Activated naive CD4-positive, alpha-beta T cell treated with Interleukin-2 at 50 U/mL for 16 hours (primary cell): ENCODE measurements around the gene MOB2.

Source experiments
- DNase-seq: peaks from one replicate; pipeline ENCODE4 v3.0.0-alpha.2; 2020

MOB2 gene

DNA sequence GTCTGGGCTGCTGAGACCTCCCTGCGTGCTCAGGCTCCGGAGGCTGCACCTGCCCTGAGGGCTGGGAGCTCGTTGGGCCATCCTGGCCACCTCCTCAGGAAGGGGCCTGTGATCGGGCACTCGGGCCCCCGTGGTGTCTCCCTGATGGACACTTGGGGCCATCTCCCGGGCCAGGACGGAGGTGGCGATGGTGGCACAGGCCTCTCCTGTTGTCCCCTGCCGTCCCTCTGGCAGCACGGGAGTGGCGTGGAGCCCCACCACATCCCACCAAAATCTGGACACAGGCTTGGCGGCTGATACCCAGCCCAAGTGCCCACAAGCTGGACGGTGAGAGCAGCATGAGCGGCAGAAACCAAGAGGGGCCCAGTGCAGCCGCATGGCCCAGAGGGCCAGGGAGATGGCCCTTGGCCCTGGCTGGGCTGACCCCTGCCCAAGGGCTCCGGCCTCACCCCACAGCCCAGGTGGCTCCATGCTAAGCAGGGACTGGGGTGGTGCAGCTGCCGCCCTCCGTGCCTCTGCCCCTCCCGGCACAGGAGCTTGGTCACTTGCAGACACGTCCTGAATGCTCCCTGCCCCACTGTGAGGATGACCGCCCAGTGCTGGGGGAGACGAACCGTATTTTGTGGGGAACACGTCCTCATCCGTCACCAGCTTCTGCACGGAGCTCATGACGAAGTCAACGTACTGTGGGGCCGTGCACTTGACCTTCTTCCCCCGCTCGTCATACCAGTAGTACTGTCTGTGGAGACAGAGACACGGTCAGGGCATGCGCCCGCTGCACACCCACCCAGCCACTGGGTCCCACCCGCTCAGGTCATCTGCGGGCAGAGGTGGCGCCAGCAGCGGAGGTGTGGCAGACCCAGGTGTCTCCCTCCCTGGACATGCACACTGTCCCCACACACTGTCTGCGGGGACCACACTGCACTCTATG lies 15.6 kb downstream of the MOB2 start:
- no peak for DNase-seq

DNA sequence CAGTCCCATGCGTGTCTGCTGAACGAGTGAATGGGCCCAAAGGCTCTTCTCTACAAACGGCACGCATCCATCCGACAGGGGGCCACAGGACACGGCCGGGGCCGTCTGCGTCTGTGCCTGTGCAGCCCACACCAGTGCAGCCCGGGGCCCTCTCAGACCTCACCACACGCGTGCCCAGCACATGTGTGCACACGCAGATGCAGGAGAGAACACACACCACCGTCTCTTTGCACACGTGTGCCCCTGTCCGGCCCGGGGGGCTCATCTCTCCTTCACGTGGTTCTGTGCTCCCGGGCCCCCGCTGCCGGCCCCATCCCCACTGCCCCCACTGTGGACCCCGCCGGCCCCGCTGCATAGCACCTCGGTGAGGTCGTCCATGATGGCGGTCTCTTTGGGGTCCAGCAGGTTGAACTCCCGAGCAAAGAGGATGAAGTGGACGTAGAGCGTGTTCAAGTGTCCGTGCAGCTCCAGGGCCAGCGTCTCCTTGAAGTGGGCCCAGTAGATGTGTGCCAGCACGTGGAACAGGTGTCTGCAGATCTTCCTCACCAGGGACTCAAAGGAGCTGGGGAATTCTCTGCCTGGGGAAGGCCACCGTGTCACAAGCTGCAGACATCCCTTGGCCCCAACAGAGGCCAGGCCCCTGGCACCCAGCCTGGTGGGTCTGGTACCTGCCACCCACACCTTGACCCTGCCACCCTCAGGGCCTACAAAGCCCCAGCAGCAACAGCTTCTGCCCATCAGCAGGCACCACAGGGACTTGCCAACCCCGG lies 16.5 kb downstream of the MOB2 start:
- no peak for DNase-seq

DNA sequence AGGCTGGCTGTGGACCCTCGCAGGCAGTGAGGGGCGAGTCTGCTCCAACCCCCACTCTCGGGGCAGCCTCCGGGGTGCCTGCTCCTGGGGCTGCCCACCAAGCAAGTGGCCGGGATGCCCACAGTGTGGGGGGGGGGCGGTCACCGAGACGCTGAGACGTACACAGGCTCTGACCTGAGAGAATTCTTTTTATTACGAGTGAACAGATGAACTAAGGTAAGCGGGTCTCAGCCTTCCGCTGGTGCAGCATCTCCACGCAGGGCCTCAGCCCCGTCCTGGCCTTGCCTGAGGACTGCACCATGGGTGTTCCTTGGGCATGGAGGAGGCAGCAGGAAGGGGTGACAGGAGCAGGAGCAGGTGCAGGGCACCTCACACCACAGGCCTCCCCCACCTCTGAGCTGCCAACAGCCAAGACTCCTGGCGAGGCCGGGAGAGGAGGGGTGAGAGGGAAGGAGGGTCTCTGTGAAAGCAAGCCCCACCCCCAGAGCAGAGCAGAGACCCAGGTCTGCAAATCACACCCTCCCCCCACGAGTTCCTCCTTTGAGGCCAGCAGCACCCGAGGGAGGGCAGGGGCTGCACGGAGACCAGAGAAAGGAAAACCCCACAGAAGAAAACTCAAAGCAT lies 17.2 kb downstream of the MOB2 start:
- DNase-seq: no peak

DNA sequence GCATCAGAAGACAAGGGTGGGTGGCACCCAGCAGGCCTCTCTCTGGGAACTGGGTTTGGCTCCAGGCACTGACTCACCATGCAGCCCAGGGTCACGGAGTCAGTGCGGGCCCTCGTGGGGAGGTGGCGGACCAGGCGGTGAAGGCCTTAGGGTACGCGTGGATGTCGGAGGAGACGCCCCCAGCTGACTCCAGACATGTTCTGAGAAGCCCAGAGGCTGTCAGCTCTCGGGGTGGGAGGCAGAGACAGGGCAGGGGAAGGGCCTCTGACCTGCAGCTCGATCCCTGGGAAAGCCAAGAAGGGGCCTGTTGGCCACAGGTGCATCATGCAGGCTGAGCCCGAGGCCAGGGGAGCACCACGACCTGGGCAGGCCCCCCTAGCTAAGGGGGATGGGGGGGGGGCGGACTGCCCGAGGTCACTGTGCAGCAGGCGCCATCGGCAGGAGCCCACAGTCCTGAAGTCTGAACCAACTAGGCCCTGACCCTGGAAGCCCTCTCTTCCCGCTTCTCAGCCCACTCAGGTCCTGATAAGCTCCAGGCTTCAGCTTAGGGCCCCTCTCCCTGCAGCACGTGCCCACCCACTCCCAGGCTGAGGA lies 18.0 kb downstream of the MOB2 start:
- DNase-seq: no peak

DNA sequence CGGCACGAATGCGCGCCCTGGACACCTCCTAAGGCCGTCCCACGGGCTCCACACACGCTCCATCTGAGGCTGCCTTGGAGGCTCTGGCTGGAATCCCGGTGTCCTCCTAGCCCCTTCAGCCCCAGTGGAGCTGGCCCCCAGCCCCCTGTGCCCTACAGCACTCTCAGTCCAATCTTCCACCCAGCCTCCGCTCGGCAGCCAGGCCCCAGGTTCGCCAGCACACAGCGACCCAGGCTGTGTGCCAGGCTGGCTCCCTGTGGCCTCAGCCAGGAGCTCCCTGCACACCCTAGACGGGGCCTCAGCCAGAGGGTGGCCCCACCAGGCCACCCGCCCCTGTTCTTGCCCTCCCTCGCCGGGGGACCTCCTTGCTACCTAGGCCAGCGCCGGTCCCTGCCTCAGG lies 18.6 kb downstream of the MOB2 start:
- no peak for DNase-seq

DNA sequence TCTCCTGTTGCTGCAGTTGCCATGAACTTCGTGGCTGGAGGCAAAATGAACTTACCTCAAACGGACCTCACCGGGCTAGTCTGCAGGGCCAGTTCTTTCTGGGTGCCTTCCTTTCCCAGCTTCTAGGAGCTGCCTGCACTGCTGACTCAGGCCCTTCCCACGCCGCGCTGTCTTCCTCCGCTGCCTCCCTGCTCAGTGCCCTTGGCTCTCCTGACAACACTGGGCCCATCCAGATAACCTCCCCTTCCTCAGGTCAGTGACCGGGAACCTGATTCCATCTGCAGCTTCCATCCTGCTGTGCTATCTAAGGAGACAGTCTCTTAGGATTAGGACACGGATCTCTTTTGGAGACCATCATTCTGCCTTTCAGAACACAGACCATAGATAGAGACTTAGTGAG lies 19.3 kb downstream of the MOB2 start:
- DNase-seq: no peak

DNA sequence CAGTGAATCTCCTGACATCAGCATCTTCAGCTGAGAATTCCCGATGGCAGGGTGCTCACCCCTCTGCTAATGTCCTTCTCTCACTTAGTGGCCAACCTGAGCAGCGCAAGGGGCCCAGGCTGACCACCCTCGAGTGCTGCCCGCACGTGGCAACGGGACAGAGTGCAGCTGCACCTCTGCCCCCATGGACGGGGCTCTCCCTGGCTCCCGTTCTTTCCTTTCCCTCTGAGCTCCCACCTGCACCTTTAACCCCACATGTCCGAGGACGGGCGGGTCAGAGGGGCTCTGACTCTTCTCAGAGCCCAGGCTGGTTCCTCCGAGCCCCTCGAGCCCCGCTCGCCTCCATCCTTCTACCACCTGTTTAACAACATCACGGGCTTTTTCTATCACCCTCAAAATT lies 19.8 kb downstream of the MOB2 start:
- no peak for DNase-seq

DNA sequence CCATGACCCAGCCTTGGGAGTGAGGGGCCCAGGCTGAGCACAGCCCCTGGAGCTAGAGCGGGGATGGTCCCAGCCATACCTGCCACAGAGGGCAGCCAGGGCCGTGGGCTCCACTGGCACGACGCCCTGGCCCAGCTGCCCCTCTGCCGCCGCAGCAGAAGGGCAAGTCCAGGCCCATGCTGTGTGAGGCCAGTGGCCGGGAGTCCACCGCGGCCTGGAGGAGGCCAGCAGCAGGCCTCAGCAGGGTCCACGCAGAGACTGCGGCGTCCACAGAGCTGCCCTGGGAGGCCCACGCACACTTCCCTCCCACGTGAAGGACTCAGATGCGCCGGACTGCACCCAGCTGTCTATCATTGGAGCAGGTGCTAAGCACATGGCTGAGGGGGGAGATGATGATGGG lies 23.5 kb downstream of the MOB2 start:
- no peak for DNase-seq

DNA sequence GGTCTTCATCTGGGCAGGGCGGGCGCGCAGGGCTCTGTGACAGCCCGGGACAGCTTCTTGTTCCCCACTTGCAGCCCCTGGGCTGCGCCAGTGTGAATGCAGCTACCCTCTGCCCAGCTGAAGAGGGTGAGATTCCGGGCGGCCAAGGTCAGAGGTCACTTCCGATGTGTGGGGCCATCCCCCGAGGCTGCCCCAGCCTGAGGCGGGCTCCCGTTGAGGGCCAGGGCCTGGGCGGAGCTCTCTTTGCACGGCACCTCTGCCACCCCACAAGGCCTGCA lies 23.9 kb downstream of the MOB2 start:
- DNase-seq: no peak

DNA sequence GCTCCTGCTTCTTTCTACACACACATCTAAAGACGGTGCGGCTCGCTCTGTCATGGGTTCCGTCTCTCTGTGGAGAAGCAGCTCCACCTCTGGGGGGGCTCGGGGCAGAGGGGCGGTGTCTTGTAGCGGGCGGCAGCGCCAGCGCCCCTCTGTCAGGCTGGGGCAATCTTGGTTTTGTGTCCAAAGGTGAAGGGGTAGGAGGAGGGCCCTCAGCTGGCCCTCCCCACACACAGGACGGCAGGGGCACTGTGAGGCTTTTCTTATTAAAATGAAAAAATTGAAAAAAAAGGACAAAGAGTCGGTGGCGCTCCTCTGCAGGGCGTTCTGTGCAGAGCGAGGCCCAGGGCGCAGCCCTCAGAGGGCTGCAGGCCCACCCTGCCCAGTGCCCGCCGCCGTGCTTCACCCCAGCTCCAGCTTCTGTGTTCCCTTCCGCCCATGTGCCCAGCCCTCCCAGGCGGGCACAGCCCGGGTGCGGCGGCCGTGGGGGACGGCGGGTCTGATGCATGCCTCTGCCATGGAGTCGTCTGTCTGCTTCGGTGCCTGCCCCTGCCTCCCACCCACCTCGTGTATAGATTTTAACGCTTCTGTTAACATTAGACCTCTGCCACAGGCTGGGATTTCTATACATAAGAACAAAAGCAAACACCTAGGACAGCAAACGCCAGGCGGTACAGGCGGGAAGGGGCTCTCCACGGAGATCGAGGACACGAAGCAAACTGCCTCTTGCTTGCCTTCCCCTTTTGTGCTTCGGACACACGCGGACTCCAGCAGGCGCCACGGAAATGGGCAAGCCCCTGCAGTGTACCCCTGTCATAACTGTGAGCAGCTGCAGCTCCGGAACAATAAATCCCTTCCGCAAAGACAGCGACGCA lies 24.5 kb downstream of the MOB2 start:
- DNase-seq: no peak

DNA sequence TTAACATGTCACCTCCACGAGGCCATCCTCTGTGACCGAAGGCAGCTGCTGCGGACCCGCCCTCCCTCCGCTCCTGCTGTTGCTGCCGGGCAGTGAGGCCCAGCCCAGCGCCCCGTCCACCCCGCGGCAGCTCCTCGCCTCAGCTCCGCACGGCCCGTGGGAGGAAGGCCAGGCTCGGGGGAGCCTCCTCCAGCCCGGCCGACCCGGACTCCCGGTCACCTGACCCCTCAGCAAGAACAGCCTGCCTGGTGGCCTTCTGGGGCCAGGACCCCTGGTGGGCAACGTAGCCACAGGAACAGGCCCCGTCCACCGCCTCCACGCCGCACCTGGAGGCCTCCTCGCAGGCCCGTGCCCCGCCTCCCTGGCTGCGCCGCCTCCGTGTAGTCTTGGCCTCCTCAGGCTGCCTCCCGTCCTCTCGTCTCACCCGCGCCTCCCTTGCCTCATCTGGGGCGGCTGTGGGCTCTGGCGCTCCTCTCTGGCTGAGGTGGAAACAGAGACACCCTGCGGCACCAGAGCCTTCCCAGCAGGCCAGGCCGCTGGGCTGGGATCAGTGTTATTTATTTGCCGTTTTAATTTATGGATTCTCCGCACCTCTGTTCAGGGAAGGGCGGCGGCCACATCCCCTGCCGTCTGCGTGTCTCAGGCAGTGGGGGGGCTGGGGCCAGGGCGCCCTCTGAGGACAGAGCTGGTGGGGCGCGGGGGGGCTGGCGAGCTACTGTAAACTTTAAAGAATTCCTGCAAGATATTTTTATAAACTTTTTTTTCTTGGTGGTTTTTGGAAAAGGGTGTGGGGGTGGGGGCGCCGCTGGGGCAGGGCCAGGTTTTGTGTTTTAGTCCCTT lies 25.4 kb downstream of the MOB2 start:
- no peak for DNase-seq

DNA sequence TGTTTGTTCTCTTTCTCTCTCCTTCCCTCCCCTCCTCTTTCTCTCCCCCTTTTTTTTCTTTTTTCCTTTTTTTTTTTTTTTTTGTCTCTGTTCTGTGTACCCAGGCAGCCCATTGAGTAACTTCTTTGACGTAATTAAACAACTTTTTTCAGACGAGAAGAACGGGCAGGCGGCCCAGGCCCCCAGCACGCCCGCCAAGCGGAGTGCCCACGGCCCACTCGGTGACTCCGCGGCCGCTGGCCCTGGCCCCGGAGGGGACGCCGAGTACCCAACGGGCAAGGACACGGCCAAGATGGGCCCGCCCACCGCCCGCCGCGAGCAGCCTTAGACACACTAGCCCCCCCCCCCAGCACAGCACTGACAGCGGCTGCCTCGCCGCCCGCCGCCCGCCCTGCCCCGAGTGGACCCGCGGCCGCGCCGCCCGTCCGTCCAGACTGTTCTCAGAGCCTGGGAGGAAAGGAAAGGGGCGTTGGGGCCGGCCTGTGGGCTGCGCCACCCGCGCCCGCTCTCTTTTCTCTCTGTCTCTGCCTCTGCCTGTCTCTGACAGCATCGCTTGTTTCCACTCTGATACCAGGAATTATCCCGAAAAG lies 26.1 kb downstream of the MOB2 start:
- DNase-seq: no peak

DNA sequence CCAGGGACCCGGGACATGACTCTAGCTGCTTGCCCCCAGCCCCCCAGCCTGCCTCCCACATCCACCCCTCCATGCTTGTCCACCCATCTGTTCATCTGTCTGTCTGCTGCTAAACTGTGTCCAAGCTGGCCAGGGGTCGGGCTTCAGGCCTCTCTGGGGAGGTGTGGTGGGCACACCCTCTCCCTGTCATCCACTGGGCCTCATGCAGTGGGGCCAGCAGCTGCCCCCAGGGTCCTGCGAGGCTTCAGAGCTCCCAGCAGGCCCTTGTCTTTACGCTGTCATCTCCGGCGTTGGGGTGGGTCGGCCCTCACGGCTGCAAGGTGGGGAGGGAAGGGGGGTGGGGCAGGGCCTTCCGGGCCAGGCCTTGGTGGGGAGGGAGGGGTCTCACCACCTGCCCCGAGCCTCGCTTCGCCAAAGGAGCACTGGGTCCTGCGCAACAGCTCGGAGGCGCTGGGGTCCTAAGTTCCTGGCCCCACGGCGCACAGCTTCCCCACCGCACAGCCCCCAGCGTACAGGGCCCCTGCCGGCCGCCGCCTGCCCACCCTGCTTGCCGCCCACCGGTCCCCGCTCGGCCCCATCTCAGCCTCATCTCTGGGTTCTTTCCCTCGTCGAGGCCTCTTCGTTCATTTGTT lies 26.7 kb downstream of the MOB2 start:
- no peak for DNase-seq

DNA sequence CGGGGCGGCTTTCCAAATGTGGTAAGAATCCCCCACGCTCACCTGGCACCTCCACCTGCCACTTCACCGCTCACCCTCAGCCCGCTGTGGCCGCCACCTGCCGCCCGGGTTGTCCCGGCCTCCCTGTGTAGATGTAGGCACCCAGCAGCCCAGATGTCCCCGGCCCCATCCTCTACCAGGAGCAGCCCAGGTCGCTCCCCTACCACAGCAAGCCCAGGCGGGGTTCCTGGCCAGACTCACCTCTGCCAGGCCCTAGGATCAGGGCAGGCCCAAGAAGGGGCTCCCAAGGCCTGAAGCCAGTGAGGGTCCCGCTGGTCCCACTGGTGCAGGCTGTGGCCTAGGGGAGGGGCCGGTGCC lies 27.4 kb downstream of the MOB2 start:
- DNase-seq: no peak

DNA sequence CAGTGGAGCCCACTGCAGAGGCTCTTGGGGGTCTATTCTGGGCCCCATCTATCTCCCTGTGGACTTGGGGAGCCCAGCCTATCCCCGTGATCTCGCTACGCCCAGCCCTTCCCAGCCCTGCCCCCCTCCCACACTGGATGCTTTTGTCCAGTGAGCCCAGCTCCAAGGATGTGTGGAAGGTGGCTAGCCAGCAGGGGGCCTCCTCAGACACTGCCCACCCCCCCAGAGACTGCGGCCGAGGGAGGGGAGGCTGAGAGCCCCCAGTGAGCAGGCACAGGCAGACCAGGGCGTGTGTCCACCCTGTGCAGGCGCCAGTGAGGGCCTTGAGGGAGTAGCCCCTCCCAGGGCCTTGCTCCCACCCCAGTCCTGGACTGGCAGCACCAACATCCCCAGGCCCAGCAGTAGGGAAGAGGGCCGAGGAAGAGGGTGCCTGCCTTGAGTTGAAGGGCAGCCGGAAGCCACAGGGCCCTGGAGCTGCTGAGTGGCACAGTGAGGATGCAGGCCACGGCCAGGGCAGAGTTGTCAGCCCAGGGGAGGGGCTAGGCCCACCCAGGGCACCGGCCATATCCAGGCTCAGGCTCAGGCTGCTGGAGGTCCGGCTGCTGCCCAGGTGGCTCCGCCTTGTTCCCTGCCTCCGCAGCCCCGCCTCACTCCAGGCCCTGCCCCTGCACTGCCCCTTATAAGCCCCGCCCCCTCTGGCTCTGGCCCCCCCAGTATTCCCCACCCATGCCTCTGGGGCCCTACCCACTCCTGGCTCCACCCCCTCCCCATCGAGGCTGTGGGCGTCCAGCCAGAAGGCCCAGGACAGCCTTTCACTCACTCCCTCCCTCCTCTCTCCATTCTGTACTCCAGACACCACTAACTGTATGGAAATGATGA lies 28.0 kb downstream of the MOB2 start:
- no peak for DNase-seq

DNA sequence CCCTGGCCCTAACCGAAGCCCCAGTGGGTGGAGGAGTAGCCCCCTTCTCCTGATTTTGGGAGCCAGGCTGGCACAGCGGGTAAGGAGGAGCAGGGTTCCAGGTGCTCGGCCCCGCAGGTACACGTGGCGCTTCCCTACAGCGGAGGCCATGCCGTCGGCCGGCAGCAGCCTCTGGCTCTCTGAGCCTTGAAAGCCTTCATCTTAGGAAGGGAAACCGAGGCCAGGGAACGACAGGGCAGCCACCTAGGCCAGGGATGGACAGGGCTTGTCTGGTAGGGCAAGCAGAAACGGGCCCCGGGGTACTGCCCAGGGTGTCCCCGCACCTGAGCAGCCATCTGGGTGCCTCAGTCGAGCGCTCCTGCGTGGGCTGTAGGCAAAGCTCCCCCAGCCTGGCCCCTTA lies 28.7 kb downstream of the MOB2 start:
- DNase-seq: no peak

DNA sequence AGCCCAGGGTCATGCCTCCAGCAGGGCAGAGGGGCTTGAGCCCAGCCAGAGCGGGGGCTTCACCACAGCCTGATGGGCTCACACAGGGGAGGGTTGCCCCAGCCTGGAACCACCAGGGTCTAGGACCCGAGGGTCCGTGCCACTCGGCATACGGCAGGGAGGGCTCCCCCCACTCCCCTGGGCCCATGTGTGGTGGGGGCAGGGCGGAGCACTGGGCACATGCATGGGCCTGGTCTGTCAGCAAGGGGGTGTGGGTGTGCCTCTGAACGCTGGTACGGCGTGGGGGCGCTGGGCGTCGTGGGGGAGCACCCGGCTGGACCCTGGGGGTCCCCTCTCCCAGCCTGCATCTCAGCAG lies 29.3 kb downstream of the MOB2 start:
- no peak for DNase-seq

DNA sequence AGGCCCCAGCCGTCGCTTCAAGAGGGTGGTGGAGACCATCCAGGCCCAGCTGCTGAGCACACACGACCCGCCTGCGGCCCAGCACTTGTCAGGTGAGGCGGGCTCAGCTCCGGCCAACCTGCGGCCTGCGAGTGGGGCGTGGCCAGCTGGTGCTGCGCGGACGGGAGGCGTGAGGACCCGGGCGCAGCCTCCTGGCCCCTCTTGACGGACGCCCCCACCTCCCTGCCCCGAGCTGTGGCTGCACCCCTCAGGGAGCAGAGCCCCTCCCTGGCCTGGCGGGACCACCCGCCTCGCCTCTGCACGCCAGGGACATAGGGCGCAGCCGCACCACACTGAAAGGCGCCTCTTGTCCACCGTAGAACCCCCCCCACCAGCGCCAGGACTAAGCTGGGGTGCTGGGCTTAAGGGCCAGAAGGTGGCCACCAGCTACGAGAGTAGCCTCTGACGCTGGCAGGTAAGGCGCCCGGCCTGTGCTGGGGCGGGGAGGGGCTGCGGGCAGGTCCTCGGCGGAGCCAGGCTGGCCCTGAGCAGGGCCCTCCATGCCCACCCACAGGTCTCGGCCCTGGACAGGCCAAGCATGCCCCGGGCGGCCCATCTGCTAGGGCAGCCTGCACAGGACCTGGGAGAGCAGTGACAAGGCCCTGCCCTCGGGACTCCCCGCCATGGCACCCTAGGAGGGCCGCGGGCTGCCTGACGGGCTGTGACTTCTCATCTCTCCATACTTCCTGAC lies 29.8 kb downstream of the MOB2 start:
- DNase-seq: no peak

DNA sequence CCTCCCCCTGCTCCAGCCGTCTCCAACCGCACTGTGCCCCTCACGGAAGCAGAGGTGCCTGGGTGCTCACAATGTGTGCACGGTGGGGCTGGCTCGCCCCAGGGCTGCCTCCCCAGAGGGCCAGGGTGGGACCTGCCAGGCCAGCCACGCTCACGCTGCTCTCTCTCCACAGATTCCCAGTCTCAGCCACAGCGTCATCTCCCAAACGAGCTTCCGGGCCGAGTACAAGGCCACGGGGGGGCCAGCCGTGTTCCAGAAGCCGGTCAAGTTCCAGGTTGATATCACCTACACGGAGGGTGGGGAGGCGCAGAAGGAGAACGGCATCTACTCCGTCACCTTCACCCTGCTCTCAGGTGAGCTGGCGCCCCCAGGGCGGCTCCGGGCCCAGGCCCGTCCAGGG lies 30.4 kb downstream of the MOB2 start:
- DNase-seq: no peak

DNA sequence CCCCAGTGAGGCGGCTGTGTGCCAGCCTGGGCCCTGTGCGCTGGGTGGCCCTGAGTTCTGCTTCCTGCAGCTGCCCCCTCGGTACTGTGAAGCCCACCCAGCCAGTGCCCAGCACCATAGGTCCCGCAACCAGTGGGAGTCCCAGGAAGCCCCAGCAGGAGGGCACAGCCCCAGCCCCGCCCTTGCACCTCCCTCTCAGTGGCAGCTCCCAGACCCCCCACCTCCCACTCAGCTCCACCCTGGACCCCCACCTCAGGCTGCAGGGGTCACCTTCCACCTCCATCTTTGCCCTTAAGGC lies 30.9 kb downstream of the MOB2 start:
- no peak for DNase-seq
